NCI-H2171 (cell line): Measurements from ENCODE around the gene PTPRN.

ENCODE experiments used
- DNase-seq: peaks from one replicate; lab custom pipeline; 2025; lab: John Stamatoyannopoulos, UW

PTPRN gene

GRCh38 chr2:219245148-219245898 is 63.9 kb downstream of the PTPRN start, which contains the start of the genes GLB1L and STK16:
Gene GLB1L, minus strand, starts transcription at chr2:219245444. Its CDS starts 1,871 bp downstream, at chr2:219243573.
Gene STK16, plus strand, starts transcription at chr2:219245479. Its CDS starts 521 bp downstream, at chr2:219246000.
- DNase-seq, result peak; percentile 78

GRCh38 chr2:219244789-219245147 is 64.4 kb downstream of the PTPRN start:
- DNase-seq, result no peak

- DNase-seq, result no peak
Measured at GRCh38 chr2:219243291-219243761, 65.9 kb downstream of the PTPRN start.
